Measurements from ENCODE around the gene AP1M1.

The AP1M1 gene

DNA sequence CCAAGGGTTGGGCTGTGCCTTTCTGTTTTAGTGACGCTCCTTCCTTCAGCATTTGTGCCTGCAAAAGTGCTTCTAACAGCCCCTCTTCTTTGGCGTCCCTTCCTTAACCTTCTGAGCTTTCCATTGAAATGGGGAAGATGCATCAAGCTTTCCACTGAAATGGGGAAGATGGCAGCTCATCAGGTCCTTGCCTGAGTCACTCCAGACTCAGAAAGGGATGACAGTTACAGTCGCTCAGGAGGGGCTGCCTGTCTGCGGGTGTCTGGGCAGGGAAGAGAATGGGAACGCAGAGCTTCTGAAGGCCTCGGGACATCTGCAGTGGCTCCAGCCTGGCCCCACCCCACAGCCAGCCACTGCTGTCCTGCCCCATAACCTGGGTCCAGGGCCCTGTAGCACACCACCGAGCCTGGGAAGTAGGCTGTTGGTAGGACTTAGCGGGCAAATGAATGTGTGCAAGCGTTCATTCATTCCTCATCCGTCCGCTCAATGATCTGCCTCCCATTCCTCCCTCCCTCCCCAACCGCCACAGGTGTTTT, 9.8 kb downstream of the AP1M1 start:
- no peak for DNase-seq (ENCODE audit: low read depth in 2 of 2, low spot score in 1 of 2)

DNA sequence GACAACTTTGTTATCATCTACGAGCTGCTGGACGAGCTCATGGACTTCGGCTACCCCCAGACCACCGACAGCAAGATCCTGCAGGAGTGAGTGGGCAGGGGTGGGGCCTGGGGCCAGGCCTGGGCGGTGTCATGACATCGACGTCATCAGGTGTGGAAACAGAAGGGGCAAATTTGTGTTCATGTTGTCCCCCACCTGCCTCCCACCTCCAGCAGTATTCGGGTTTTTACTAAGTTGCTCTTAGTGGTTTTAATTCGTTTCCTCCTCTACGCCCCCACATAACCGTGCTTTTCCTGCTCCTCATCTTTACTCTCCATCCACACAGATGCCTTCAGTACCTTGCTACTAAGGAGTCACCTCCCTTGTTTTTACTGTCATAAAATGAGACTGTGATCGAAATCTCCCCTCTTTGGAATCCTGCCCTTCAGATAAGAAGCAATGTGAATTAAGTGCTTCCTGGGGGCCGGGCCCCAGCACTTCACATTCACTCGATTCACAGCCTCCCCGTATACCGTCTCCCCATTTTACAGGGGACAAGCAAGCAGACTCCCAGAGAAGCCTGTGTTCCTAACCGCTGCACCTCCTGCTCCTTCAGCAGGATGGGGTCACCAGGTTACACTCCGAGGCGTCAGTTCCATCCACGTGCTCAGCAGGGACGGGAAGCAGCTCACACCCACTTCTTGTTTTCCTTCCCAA, 10.5 kb downstream of the AP1M1 start:
- DNase-seq (ENCODE audit: low read depth in 2 of 2, low spot score in 1 of 2): no peak

DNA sequence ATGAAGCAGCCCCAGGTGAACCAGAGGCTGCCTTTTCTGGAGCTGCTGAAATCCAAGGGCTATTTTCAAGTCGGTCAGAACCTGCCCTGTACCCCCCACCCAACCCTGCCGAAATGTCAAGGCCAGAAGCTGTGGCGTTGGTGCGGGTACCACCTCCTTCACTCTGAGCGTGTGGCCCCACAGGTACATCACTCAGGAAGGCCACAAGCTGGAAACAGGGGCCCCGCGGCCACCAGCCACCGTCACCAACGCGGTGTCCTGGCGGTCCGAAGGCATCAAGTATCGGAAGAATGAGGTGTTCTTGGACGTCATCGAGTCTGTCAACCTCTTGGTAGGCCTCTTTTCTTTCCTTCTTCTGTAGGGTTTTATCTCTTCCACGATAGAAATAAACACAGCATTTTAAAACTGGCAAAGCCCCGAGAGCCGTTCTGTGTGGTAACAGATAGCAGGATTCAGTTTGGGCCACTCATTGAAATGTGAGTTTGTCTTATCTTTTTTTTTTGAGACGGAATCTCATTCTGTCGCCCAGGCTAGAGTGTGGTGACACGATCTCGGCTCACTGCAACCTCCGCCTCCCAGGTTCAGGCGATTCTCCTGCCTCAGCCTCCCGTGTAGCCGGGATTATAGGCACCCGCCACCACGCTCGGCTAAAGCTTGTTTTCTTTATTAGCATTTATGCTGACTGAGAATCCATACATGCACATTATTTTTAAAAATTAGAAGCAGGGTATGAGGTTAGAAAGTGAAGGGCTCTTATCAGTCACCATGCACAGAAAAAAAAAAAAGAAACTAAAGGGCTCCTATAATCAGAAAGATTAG, 11.3 kb downstream of the AP1M1 start:
- DNase-seq (ENCODE audit: low read depth in 2 of 2, low spot score in 1 of 2): no peak

DNA sequence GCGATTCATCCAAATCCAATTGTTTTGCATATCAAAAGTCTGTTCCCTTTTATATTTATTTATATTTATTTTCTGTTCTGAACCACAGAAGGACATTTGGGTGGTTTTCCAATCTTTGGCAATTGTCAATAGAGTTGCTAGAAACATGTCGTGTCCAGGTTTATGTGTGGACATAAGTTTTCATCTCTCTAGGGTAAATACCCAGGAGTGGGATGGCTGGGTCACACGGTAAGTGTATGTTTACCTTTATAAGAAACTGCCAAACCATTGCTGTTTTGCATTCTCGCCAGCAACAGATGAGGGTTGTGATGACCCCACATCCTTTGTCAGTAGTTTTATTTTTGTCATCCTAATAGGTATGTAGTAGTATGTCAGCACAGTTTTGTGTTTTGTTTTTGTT, 12.5 kb downstream of the AP1M1 start:
- DNase-seq (ENCODE audit: low read depth in 2 of 2, low spot score in 1 of 2): no peak

DNA sequence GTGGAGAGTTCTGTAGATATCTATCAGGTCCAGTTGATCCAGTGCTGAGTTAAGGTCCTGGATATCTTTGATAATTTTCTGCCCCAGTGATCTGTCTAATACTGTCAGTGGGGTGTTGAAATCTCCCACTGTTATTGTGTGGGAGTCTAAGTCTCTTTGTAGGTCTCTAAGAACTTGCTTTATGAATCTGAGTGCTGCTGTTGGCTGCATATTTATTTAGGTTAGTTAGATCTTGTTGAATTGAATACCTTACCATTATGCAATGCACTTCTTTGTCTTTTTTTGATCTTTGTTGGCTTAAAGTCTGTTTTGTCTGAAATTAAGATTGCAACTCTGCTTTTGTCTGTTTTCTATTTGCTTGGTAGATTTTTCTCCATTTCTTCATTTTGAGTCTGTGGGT, 15.4 kb downstream of the AP1M1 start:
- no peak for DNase-seq (ENCODE audit: low read depth in 2 of 2, low spot score in 1 of 2)

DNA sequence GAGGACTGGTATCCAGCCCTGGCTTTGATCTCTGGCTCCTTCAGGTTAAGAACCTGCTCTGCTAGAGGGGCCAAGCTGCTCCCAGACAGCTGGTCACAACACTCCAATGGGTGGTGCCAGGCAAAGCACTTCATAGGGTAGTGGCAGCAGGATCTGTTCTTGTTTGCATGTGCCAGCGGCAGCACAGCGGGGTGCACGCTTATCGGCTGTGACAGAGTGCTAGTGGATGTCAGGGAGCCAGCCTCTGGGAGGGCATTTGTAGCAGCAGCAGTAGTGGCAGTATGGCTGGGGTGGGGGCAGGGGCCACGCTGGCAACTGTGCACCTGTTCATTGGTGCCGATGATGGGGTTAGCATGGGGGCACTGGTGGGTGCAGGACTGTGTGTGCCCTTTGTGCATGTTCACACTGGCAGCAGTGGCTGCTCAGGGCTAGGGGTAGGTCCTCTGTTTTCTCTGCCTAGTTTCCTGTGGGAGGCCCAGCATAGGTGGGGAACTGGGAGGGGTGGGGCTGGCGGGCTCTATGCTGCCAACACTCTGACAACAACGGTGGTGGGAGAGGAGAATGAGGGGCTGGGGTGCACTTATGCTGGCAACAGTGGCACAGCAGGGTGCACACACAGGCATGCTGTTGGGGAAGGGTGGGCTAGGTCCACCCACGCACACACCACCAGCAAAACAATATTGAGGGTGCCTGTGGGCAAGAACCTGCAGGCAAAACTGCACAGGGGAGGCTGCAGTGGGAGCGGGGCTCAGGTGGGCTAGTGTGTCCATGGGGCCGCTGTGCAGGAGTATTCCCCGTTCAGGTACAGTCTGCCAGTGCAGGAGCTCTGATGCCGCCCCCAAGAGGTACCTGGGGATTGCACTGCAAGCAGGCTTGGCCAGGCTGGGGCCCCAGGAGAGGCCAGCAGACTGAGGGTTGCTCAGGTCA, 19.3 kb downstream of the AP1M1 start:
- DNase-seq (ENCODE audit: low read depth in 2 of 2, low spot score in 1 of 2): no peak

DNA sequence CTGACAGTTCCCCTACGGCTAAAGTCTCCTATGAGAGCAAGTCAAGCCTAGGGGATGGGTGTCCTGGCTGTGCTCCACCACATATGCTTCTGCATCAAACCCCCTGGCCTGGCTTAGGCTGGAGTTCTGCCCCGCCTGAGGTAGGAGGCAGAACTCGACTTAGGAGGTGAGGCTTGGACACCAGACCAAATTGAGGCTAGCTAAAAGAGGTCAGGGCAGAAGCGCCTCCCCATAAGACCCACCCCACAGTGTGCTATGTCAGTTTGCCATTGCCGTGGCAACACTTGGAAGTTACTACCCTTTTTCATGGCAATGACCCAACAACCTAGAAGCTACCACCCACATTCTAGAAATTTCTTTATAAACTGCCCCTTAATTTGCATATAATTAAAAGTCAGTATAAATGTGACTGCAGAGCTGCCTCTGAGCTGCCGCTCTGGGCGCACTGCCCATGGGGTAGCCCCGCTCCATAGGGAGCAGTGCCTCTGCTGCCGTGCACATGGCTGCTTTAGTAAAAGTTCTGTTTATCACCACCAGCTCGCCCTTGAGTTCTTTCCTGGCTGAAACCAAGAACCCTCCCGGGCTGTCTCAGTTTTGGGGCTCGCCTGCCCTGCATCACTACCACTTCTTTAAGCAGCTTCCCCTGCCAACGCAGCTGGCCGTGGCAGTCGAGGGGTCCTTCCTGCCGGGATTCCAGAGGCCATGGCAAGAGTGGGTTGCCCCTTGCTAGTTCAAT, 20.2 kb downstream of the AP1M1 start:
- no peak for DNase-seq (ENCODE audit: low read depth in 2 of 2, low spot score in 1 of 2)

DNA sequence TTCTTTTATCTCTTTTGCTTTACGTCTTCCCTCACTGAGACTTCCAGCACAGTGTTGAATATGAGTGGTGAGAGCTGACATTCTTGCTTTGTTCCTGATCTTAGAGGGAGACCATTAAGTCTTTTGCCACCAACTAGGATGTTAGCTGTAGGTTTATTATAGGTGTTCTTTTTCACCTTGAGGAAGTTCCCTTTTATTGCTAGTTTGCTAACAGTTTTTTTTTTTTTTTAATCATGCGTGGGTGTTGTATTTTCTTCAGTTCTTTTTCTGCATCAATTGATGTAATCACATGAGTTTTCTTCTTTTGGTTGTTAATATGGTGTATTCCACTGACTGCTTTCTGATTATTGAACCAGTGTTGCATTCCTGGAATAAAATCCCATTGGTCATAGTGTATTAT, 21.1 kb downstream of the AP1M1 start:
- no peak for DNase-seq (ENCODE audit: low read depth in 2 of 2, low spot score in 1 of 2)

DNA sequence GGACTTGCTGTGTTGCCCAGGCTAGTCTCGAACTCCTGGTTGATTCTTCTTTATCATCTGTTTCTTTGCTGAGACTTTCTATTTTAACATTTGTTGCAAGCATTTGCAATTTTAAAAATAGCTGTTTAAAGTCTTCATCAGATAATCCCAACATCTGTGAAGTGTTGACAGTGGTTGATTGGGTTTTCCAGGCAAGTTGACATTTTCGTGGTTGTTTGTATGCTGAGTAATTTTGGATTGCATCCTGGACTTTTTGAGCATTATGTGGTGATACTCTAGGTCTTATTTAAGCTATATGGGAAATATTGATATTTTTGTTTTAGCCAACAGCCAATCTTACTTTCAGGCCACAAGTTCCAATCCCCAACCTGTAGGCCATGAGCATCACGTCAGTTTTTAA, 25.1 kb downstream of the AP1M1 start:
- no peak for DNase-seq (ENCODE audit: low read depth in 2 of 2, low spot score in 1 of 2)

DNA sequence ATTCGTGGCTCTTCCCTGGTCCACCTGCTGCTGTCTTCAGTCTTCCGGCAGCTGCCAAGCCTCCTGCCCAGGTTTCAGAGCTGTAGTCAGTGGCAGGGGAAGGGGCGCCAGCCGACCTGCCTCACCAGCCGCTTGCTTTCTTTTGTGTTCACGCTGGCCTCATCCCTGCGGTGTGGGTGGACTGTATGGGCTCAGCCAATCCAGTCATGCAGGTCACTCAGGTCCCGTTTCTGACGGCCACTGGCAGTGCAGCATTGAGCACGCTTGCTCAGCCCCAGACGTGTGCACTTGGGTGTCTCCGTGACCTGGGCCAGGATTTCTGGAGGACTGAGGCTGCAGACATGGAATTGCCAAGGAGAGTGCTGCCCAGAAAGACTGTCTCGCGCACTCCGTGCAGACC, 26.0 kb downstream of the AP1M1 start:
- DNase-seq (ENCODE audit: low read depth in 2 of 2, low spot score in 1 of 2): no peak

DNA sequence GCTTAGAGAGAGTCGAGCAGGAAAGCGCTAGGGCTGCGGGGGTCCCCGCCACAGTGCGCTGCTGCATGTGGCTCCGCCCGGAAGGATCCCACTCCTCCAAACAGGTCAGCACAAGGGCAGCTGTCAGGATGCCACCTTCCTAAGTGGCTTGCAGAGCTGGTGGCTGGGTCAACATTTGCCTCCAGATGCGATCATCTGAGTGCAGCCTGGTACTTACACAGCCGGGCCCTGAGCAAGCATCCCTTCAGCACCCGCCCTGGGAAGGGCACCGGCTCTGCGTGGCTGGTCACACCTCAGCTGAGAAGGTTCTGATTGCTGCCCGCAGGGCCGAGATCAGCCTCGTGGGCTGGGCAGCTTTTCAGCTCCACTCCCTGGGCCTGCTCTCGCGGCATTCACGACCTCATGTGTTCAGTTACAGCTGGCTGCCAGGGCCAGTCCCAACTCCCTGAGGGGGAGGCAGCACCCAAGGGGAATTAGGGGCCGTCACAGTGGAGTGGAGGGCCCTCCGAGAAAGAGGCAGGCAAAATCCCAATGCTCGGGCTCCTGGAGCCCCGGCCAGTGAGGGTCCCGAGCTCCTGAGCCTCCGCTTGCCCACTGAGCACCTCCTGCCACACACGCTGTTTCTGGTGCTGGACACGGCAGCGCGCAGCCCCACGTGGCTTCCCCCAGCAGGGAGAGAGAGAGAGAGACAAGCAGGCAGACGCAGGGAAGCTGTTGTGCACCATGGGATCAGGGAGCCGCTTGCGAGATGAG, 26.8 kb downstream of the AP1M1 start:
- no peak for DNase-seq (ENCODE audit: low read depth in 2 of 2, low spot score in 1 of 2)

DNA sequence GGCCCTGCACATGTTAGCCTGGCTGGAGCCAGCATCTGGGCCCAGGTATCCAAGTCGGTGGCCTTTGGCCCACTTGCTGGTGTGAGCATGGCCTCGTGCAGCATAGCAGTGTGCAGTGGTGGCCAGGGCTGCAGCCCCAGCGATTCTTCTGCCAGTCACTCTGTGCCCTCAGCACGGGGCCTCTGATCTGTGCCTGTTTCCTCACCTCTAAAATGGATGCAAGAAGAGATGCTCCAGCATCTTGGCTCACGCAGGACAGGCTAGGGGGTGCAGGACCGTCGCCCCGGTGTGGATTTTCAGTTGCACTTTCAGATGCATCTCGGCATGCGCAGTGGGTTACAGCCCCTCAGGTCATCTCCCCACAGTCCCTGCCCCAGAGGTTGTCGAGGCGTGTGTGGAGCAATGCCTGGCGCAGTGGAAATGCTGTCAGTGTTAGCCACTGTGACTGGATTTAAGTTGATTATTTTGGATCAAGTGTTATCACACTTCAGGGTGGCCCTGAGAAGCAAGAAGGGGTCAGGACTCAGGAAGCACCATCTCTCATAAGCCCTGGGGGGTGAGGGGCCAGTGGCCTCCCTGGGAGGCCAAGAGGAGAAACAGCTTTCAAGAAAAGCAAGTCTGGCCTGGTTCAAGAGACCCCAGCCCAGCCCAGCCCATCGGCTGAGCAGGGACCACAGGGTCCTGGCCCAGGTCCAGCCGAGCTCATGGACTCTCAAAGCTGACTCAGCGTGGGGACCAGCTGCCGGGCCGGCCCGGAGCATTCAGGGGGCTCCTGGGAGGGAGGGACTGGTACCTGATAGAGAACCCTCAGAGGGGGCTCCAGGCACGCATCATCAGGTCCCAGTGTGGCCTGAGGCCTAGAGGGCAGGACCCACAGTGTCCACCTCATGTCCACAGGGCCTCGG, 27.8 kb downstream of the AP1M1 start:
- no peak for DNase-seq (ENCODE audit: low read depth in 2 of 2, low spot score in 1 of 2)

DNA sequence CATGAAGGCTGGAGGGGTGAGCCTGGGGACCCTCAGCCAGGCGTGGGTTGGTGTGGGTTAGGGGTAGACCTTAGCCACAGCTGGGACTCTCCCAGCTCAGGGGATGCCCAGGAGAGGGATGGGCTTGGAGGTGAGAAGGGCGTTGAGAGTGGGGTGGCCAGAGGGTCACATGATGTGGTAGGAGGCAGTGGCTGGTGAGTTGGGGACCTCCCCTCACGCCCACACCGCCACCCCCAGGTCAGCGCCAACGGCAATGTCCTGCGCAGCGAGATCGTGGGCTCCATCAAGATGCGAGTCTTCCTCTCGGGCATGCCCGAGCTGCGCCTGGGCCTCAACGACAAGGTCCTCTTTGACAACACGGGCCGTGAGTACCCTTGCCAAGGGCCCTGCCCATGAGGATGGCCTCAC, 28.5 kb downstream of the AP1M1 start:
- no peak for DNase-seq (ENCODE audit: low read depth in 2 of 2, low spot score in 1 of 2)

DNA sequence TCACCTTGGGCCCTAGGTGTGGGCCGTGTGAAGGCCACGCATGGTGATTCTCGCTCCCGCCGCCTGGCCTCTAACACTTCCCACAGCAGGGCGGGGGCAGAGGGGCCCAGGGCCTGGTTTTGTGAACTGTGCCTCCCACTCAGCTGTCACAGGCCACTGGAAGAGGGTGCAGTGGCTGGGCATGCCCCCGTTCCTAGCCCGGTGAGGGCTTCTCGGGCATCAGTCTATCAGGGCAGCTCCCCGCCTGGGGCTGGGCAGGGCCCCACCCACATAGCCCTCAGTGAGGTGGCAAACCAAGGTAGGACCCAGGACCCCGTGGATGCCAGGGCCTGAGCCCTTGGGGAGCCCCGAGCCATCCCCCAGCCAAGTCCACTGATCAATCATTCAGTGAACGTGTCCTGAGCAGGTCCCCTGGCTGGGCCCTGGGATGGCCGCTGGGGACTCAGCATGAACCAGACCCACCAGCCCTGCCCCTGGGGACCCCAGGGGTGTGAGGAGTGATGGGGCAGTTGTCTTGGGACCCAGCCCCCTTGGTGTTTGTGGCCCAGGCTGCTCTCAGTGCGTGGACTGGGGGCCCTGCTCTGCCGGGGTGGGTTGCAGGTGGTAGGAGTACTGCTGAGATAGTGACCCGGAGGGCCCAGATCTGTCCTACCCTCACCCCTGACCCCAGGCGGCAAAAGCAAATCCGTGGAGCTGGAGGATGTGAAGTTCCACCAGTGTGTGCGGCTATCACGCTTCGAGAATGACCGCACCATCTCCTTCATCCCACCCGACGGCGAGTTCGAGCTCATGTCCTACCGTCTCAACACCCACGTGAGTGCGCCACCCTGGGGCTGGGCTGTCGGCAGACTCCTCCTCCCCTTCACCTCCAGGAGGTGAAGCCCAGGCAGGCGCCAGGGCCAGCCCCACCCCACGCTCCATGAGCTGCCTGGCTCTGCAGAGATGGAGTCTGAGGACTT, 29.4 kb downstream of the AP1M1 start:
- DNase-seq (ENCODE audit: low read depth in 2 of 2, low spot score in 1 of 2): no peak

DNA sequence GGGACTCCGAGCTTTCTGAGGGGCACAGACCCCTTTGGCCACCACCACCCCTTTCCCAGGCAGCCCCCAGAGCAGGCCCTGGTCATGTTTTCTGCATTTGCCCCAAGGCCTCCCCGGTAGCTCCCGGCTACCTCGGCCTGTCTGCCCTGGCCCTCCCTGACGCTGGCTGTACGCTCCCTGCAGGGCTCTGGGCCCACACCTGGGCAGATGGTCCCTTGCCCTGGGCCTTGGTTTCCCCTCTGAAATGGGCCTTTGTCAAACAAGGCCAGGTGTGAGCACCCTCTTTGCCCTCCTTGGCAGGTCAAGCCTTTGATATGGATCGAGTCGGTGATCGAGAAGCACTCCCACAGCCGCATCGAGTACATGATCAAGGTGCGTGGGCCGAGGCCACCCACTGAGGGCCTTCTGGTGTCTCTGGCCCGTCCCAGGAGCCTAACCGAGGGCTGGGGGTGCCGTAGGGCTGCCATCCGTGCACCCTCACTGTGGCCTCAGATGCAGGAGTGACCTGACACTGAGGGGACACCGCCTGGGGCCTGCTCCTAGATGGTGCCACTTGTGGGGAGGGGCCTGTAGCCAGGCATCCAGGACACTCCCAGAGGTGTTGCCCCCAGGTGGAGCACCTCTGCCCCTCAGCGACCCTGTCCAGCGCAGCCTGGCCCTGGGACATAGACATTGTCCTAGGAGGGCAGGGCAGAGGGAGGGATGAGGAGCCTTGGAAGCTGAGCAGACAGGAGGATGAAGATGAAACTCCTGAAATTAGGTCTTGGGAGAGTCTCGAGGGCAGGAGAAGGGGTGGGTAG, 30.3 kb downstream of the AP1M1 start:
- DNase-seq (ENCODE audit: low read depth in 2 of 2, low spot score in 1 of 2): no peak

DNA sequence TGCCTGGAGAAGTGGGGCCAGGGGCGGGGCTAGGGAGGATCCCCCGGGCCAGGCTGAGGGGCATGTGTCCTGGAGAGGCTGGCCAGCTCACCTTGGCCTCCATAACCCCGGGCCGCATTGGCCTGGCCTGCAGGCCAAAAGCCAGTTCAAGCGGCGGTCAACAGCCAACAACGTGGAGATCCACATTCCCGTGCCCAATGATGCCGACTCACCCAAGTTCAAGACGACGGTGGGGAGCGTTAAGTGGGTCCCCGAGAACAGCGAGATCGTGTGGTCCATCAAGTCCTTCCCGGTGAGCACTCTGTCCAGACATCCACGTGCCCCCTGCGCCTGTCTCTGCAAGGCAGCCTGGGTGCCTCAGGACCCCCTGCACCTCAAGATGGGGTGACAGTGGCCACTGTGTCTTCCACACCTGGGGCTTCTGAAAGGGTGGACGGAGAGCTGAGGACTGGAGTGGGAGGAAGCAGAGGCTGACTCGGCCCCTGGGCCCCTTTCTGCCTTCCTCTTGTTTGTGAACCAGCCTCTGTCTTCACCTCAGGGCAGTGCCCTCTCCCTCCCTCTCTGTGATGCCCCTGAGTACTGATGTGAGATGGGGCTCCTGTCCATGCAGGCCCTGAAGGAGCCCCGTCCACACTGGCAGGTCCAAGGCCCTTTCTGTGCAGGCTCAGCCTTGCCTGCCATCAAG, 31.1 kb downstream of the AP1M1 start:
- DNase-seq (ENCODE audit: low read depth in 2 of 2, low spot score in 1 of 2): no peak

DNA sequence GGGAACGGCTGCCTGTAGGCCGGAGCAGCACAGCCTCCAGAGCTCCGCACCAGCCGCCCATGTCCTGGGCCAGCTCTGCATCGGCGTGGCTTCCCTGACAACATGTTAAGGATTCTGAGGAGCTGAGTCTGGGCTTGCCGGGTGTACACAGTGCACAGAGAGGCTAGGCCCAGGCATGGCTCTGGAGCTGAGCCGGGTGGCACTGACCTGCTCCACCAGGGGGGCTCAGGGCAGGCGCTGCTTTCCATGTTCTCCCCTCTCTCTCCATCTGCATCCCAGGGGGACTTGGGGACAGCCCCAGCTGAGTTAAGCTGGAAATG, 31.6 kb downstream of the AP1M1 start:
- DNase-seq (ENCODE audit: low read depth in 2 of 2, low spot score in 1 of 2): no peak

Data from stimulated activated CD8-positive, alpha-beta memory T cell treated with anti-CD3 and anti-CD28 coated beads, Interleukin-4, amount 100 ng/mL, for 4 hours (primary cell).